Subcutaneous abdominal adipose tissue (tissue), 5 donors: ENCODE results near the gene SUPT20HL1.
"Not testable (repeated sequence)": the region's sequence is repeated elsewhere in the genome, so short reads cannot be mapped to it uniquely, and the experiment has no call there.

Experiments
- H3K27ac ChIP-seq: one replicate; pipeline ENCODE4 v1.7.0; 2013; ENCODE audit warnings: low read depth, mild to moderate bottlenecking, inconsistent platforms, low read length, moderate library complexity
- H3K27me3 ChIP-seq, 5 donors: one replicate each; pipeline ENCODE4 v1.7.0; 2013; ENCODE audit warnings: low read length in 5 of 5, inconsistent platforms in 1 of 5; ENCODE audit not compliant: control insufficient read depth in 5 of 5, insufficient read depth in 4 of 5
- H3K36me3 ChIP-seq, 5 donors: one replicate each; pipeline ENCODE4 v1.7.0; 2013; ENCODE audit warnings: low read length in 5 of 5; ENCODE audit not compliant: control insufficient read depth in 5 of 5, insufficient read depth in 5 of 5
- H3K4me1 ChIP-seq, 5 donors: one replicate each; pipeline ENCODE4 v1.7.0; 2013; ENCODE audit warnings: low read length in 5 of 5, mild to moderate bottlenecking in 3 of 5, moderate library complexity in 1 of 5; ENCODE audit not compliant: control insufficient read depth in 5 of 5, insufficient read depth in 5 of 5
- H3K4me3 ChIP-seq, 5 donors: one replicate each; pipeline ENCODE4 v1.7.0; 2013; ENCODE audit warnings: low read length in 5 of 5, low read depth in 1 of 5
- H3K9ac ChIP-seq, 5 donors: one replicate each; pipeline ENCODE4 v1.7.0; 2013; ENCODE audit warnings: low read length in 5 of 5, mild to moderate bottlenecking in 4 of 5, moderate library complexity in 3 of 5
- H3K9me3 ChIP-seq, 5 donors: one replicate each; pipeline ENCODE4 v1.7.0; 2013; ENCODE audit warnings: low read length in 5 of 5; ENCODE audit not compliant: control insufficient read depth in 5 of 5
- donor health status: healthy.
- donor health status: healthy.
- donor health status: healthy.
- donor health status: healthy.
- donor health status: healthy.

SUPT20HL1 gene

DNA sequence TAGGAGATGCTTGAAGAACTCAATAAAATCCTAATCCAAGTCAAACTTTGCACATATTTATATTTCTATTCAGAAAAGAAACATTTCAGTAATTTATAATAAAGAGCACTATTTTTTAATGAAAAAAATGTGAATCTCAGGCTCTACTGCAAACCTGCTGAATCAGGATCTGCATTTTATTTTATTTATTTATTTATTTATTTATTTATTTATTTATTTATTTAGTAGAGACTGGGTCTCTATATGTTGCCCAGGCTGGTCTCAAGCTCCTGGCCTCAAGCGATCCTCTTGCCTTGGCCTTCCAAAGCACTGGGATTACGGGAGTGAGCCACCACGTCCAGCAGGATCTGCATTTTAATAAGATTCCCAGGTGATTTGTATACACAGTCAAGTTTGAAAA lies 16.0 kb downstream of the SUPT20HL1 start:
- Histone ChIP-seq H3K4me3 (no peak overlapping the region), H3K9ac (no peak overlapping the region), H3K4me1 (peaks cover 0 to 1% (median 0%) of the 10 kb centered on the region in 5 donors), H3K36me3 (no peaks in the 10 kb centered on the region), H3K27me3 (peaks cover 5 to 29% (median 10%) of the 10 kb centered on the region in 5 donors), H3K9me3 (no peaks in the 10 kb centered on the region), H3K27ac (no peak overlapping the region)

DNA sequence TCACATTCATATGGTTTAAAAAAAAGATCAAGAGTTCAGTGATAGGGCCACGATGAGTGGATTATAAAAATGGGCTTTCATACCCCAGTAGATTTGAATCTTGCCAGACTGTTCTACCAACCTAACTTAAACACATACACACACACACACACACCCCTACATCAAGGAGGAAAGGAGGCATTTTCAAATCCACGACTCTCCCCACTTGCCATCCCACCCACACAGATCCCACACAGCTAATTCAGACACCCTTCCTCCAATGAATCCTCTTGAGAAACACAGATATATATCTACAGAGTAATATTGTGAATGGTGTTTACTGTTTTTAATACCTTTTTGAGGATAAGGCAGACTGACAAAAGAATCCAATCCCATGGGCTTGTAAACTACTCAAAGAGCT lies 16.8 kb downstream of the SUPT20HL1 start:
- Histone ChIP-seq H3K9me3 (no peaks in the 10 kb centered on the region), H3K27ac (no peak overlapping the region), H3K36me3 (no peaks in the 10 kb centered on the region), H3K9ac (no peak overlapping the region), H3K27me3 (peaks cover 0 to 22% (median 5%) of the 10 kb centered on the region in 5 donors), H3K4me3 (no peak overlapping the region), H3K4me1 (no peaks in the 10 kb centered on the region)

- no peaks in the 10 kb centered on the region for H3K4me1 ChIP-seq
- H3K27ac ChIP-seq, result no peak overlapping the region
- no peaks in the 10 kb centered on the region for H3K36me3 ChIP-seq
- H3K4me3 ChIP-seq, result no peak overlapping the region
- no peaks in the 10 kb centered on the region for H3K9me3 ChIP-seq
- H3K9ac ChIP-seq, result no peak overlapping the region
- H3K27me3 ChIP-seq, result peaks cover 0 to 21% (median 5%) of the 10 kb centered on the region in 5 donors
Observed at GRCh38 chrX:24377911-24378468, 17.6 kb downstream of the SUPT20HL1 start.

GRCh38 chrX:24378706-24379105 lies 18.3 kb downstream of the SUPT20HL1 start:
- H3K9me3 ChIP-seq, result no peaks in the 10 kb centered on the region
- peaks cover 0 to 21% (median 3%) of the 10 kb centered on the region in 5 donors for H3K27me3 ChIP-seq
- no peak overlapping the region for H3K9ac ChIP-seq
- no peaks in the 10 kb centered on the region for H3K4me1 ChIP-seq
- H3K4me3 ChIP-seq, result no peak overlapping the region
- no peak overlapping the region for H3K27ac ChIP-seq
- no peaks in the 10 kb centered on the region for H3K36me3 ChIP-seq

DNA sequence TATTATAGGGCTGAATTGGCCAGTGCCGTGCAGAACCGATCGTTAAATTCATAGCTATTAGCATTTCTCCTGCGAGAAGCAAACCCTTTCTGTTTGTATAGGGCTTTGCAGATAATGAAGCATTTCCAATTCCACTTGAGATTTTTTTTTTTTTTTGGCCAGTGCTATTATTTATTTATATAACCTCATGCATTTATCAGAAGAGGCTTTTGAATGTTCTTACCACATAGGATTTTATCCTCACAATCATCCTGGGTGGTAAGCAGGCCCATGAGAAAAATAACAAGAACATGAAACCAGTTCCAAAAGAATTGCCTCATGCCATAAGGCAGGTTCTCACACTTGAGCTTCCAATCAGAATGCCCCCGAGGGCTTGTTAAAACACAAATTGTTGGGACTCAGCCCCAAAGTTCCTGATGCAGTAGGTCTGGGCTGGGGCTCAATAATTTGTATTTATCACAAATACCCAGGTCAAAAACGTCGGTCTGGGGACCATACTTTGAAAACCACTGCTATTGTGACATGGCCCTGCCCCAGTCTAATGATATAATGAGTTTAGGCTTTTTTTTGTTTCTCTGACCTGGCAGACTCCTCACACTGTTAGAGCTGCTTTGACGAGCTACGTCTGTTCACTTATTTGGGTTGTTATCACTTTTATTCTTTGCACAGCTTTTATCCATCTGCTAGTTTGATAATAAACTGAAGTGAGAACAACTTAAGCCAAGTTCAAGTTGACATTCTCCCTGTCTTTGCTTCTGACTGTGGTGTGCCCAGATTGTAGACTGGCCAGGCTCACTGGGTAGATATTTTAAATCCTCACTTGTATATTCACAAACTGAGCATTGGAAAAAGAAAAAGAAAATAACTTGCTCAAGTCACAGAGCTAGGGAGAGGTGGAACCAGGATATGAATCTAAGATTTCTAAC lies 20.1 kb downstream of the SUPT20HL1 start:
- H3K27ac ChIP-seq, result no peak overlapping the region
- no peak overlapping the region for H3K9ac ChIP-seq
- H3K27me3 ChIP-seq, result peaks cover 0 to 20% (median 3%) of the 10 kb centered on the region in 5 donors

GRCh38 chrX:24382315-24382714 lies 21.9 kb downstream of the SUPT20HL1 start:
- not testable (repeated sequence) for H3K4me1 ChIP-seq, H3K27ac ChIP-seq, H3K9ac ChIP-seq, H3K9me3 ChIP-seq, H3K36me3 ChIP-seq, H3K4me3 ChIP-seq
- H3K27me3 ChIP-seq, result peaks cover 0 to 13% (median 5%) of the 10 kb centered on the region in 5 donors

More for the DNA sequence above, 20.1 kb downstream of the SUPT20HL1 start:
- Histone ChIP-seq H3K4me1 (no peaks in the 10 kb centered on the region), H3K36me3 (no peaks in the 10 kb centered on the region), H3K9me3 (no peaks in the 10 kb centered on the region), H3K4me3 (no peak overlapping the region)

DNA sequence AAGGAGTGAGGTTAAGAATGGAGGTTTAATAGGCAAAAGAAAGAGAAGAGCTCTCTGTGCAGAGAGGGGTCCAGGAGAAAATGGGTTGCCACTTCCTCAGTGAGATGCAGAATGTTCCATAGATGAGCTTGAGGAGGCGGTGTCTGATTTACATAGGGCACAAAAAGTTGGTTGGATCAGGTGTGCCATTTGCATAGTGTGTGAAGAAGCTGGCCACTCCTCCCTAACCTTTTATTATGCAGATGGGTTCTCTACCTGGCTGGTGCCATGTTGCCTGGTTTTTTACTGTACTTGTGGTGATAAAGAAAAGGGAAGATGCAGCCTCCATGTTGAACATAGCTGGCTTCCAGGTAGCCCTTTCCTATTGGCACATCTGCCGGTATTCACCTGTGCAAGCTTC lies 27.3 kb downstream of the SUPT20HL1 start:
- no peak overlapping the region for H3K4me3 ChIP-seq
- no peaks in the 10 kb centered on the region for H3K36me3 ChIP-seq
- peaks cover 1 to 33% (median 12%) of the 10 kb centered on the region in 5 donors for H3K27me3 ChIP-seq
- H3K27ac ChIP-seq, result no peak overlapping the region
- no peaks in the 10 kb centered on the region for H3K4me1 ChIP-seq
- no peak overlapping the region for H3K9ac ChIP-seq
- H3K9me3 ChIP-seq, result no peaks in the 10 kb centered on the region

DNA sequence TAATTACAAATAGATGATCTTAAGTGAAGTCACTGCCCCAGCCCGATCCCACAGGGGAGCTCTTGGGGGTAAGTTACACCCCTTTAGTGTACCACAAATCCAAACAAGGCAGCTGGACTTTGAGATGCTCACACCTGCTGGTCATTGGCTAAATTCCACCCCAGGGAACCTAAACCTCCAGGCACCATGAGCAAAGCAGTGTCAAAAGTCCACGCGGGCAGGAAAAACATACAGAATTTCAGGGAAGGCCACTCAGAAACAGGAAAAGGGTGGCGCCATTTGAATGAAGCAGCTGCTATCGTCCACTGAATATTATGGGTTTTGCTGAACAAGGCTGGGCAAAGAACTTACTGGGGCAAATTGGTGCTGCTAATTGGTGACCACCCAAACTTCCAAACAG lies 30.9 kb downstream of the SUPT20HL1 start:
- no peaks in the 10 kb centered on the region for H3K36me3 ChIP-seq
- no peak overlapping the region for H3K27ac ChIP-seq
- no peaks in the 10 kb centered on the region for H3K9me3 ChIP-seq
- peaks cover 0 to 5% (median 0%) of the 10 kb centered on the region in 5 donors for H3K4me1 ChIP-seq
- H3K9ac ChIP-seq, result no peak overlapping the region
- H3K27me3 ChIP-seq, result peaks cover 11 to 34% (median 24%) of the 10 kb centered on the region in 5 donors
- no peak overlapping the region for H3K4me3 ChIP-seq

- Histone ChIP-seq H3K4me1 (peaks cover 0 to 5% (median 0%) of the 10 kb centered on the region in 5 donors), H3K27ac (no peak overlapping the region), H3K4me3 (no peak overlapping the region), H3K9ac (no peak overlapping the region), H3K9me3 (no peaks in the 10 kb centered on the region), H3K36me3 (no peaks in the 10 kb centered on the region), H3K27me3 (peaks cover 11 to 35% (median 24%) of the 10 kb centered on the region in 5 donors)
Observed at GRCh38 chrX:24391843-24392242, 31.4 kb downstream of the SUPT20HL1 start.

DNA sequence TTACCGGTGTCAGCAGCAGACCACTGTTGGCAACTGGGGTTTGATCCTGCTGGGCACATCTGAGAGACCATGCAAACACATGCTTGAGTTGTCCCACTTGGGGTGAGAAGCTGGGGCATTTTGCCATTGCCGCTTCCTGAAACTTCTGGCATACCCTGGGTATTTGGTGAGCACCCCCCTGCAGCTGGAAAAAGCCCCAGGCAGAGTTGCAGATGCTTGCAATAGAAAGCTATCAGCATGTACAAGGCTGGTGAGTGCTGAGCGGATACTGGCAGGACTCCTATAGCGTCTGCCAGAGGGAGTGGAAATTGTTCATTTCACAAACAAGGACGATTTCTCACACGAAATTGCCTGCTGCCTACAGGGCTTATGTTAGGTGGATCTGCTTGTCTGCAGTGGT lies 32.3 kb downstream of the SUPT20HL1 start:
- Histone ChIP-seq H3K9ac (no peak overlapping the region), H3K4me1 (peaks cover 0 to 5% (median 0%) of the 10 kb centered on the region in 5 donors), H3K4me3 (no peak overlapping the region), H3K27ac (no peak overlapping the region), H3K27me3 (peaks cover 11 to 36% (median 25%) of the 10 kb centered on the region in 5 donors), H3K36me3 (no peaks in the 10 kb centered on the region), H3K9me3 (no peaks in the 10 kb centered on the region)
